Tibial nerve (tissue), 4 donors: ENCODE data around the gene NFATC2. TPM values are rescaled to one million over a fixed set of nuclear protein-coding genes. Genes with fewer than 3 reads are reported as not detected.

Experiments used
- DNase-seq, 2 donors: peaks; one replicate each; pipeline ENCODE4 v3.0.0-alpha.2; 2019; ENCODE audit warnings: low spot score in 2 of 2
- H3K27ac ChIP-seq, 4 donors: fragments of 200-600 bp; sonication (generic) in 3 of 4; one replicate each; pipeline ENCODE4 v1.5.1; 2017 to 2019; ENCODE audit warnings: mild to moderate bottlenecking in 1 of 4
- H3K27me3 ChIP-seq, 2 donors: fragments of 200-600 bp; sonication (generic) in 1 of 2; one replicate each; pipeline versions ENCODE4 v1.5.1 to v1.6.0; 2017 to 2019
- H3K36me3 ChIP-seq, 3 donors: fragments of 200-600 bp; sonication (generic); one replicate each; pipeline ENCODE4 v1.5.1; 2018 to 2019
- H3K4me1 ChIP-seq, 4 donors: fragments of 200-600 bp; sonication (generic) in 3 of 4; one replicate each; pipeline ENCODE4 v1.5.1; 2017 to 2019
- H3K4me3 ChIP-seq, 4 donors: fragments of 200-600 bp; sonication (generic) in 3 of 4; one replicate each; pipeline ENCODE4 v1.5.1; 2017 to 2019; ENCODE audit warnings: mild to moderate bottlenecking in 1 of 4, moderate library complexity in 1 of 4
- H3K9me3 ChIP-seq, 4 donors: fragments of 200-600 bp; sonication (generic) in 3 of 4; one replicate each; pipeline ENCODE4 v1.5.1; 2017 to 2019
- EP300 ChIP-seq, 2 donors: sonication (generic); formaldehyde crosslinking; IDR thresholded peaks; one replicate each; pipeline ENCODE4 v1.6.1; 2017; ENCODE audit warnings: antibody characterized with exemption in 2 of 2, mild to moderate bottlenecking in 1 of 2
- POLR2A ChIP-seq, 2 donors: fragments of 450-650 bp; IDR thresholded peaks; one replicate each; pipeline ENCODE4 v1.6.1; 2017; ENCODE audit warnings: antibody characterized with exemption in 2 of 2, mild to moderate bottlenecking in 2 of 2, moderate library complexity in 2 of 2
- WGBS, 2 donors: methylation state at CpG; one replicate each; pipeline ENCODE4 v1.1.5; 2018; 5-methylcytosine and 5-hydroxymethylcytosine counted together
- total RNA-seq, 4 donors: library from RNA; depleted of rRNA; stranded (reverse); fragments of >200 nt; gene quantifications; one replicate each; pipeline ENCODE4 v1.1.0, GENCODE V29; 2016
- TF ChIP-seq, protein P1 (sequence below), 5 experiments: fragments of 200-600 bp in 3 of 5; fragments of 450-650 bp in 2 of 5; sonication (generic) in 3 of 5; IDR thresholded peaks; one replicate each; pipeline ENCODE4 v1.5.1; 2016 to 2019; ENCODE audit warnings: antibody characterized with exemption in 5 of 5, mild to moderate bottlenecking in 3 of 5, moderate library complexity in 2 of 5

Gene NFATC2
- total RNA-seq, 4 donors from 2014 or later: 6.0 to 11.5 (median 7.7) TPM

DNA sequence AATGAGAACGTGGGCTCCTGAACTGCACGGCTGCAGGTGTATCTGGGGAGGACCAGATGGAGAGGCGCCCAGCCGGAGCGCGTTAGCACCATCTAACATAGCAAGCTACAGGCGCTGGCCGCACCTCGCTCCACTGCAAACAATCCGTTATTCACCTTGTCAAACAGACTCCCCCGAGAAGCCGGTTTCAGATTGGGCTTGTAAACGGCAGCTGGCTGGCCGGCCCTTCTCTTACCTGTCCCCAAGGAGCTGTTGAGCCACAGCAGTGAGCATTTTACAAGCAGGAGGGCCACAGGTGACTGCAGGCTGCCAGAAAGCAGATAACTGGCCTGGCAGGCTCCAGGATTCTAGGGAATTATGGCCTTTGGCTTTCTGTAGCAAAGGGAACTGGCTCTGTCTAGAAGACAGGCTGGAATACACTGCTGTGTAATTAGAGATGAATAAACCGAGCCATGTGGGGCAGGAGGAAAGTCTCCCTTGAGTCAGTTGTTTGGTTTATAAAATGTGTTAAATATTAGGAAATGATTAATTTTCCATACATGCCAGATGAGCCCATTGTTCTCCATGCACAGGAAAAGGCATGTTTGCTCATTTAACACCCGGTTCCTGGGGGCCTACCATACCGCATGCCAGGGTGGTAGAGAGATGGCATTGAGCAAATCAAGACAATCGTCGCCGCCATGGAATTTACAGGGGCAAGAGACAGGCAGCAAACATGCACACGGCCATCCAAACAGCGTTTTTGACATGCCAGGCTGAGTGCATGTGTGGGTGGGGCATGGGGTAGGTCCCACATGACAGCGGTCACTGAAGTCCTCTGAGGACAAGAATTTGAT, 159.3 kb downstream of the NFATC2 start:
- DNase-seq: no peak
- no peak overlapping the region for H3K27ac ChIP-seq
- H3K36me3 ChIP-seq: no peaks in the 10 kb centered on the region
- WGBS, 2 donors: 66 to 70% methylated on average over 22 to 23 of the region's 23 CpGs
- H3K9me3 ChIP-seq: no peaks in the 10 kb centered on the region
- H3K27me3 ChIP-seq: no peaks in the 10 kb centered on the region
- peaks cover 0 to 5% (median 0%) of the 10 kb centered on the region in 4 donors for H3K4me1 ChIP-seq
- H3K4me3 ChIP-seq: no peak overlapping the region
- TF ChIP-seq, protein P1, sequence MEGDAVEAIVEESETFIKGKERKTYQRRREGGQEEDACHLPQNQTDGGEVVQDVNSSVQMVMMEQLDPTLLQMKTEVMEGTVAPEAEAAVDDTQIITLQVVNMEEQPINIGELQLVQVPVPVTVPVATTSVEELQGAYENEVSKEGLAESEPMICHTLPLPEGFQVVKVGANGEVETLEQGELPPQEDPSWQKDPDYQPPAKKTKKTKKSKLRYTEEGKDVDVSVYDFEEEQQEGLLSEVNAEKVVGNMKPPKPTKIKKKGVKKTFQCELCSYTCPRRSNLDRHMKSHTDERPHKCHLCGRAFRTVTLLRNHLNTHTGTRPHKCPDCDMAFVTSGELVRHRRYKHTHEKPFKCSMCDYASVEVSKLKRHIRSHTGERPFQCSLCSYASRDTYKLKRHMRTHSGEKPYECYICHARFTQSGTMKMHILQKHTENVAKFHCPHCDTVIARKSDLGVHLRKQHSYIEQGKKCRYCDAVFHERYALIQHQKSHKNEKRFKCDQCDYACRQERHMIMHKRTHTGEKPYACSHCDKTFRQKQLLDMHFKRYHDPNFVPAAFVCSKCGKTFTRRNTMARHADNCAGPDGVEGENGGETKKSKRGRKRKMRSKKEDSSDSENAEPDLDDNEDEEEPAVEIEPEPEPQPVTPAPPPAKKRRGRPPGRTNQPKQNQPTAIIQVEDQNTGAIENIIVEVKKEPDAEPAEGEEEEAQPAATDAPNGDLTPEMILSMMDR (IDR thresholded peaks at IDR 0.05): no peak
- TF ChIP-seq POLR2A (IDR thresholded peaks at IDR 0.05): no peak
- no peak for TF ChIP-seq EP300 (IDR thresholded peaks at IDR 0.05)

GRCh38 chr20:51382111-51382985, 160.2 kb downstream of the NFATC2 start:
- no peak for DNase-seq
- no peak overlapping the region for H3K27ac ChIP-seq
- H3K4me1 ChIP-seq: peaks cover 0 to 5% (median 0%) of the 10 kb centered on the region in 4 donors
- H3K9me3 ChIP-seq: no peaks in the 10 kb centered on the region
- no peak for TF ChIP-seq EP300 (IDR thresholded peaks at IDR 0.05)
- no peak for TF ChIP-seq POLR2A (IDR thresholded peaks at IDR 0.05)
- TF ChIP-seq, protein P1 (IDR thresholded peaks at IDR 0.05): no peak
- 84 to 93% methylated on average over 17 of the region's 17 CpGs for WGBS, 2 donors
- H3K36me3 ChIP-seq: no peaks in the 10 kb centered on the region
- H3K27me3 ChIP-seq: no peaks in the 10 kb centered on the region
- no peak overlapping the region for H3K4me3 ChIP-seq

DNA sequence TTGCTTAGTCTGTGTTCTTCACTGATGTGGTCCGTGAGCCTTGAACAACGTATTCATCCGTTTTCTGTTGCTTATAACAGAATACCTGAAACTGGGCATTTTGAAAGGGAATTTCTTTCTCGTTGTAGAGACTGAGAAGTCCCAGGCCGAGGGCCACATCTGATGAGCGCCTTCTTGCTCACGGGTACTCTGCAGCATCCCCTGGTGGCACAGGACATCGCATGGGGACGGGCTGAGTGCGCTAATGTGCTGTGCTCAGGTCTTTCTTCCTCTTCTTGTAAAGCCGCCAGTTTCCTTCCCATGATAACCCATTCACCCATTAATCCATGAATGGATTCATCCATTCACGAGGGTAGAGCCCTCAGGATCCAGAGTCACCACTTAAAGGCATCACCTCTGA, 161.0 kb downstream of the NFATC2 start:
- no peak overlapping the region for H3K27ac ChIP-seq
- no peaks in the 10 kb centered on the region for H3K36me3 ChIP-seq
- 93 to 94% methylated on average over 12 of the region's 12 CpGs for WGBS, 2 donors
- no peaks in the 10 kb centered on the region for H3K9me3 ChIP-seq
- no peak overlapping the region for H3K4me3 ChIP-seq
- H3K4me1 ChIP-seq: peaks cover 0 to 5% (median 0%) of the 10 kb centered on the region in 4 donors
- H3K27me3 ChIP-seq: no peaks in the 10 kb centered on the region
- no peak for DNase-seq
- TF ChIP-seq EP300 (IDR thresholded peaks at IDR 0.05): no peak
- TF ChIP-seq, protein P1 (IDR thresholded peaks at IDR 0.05): no peak

DNA sequence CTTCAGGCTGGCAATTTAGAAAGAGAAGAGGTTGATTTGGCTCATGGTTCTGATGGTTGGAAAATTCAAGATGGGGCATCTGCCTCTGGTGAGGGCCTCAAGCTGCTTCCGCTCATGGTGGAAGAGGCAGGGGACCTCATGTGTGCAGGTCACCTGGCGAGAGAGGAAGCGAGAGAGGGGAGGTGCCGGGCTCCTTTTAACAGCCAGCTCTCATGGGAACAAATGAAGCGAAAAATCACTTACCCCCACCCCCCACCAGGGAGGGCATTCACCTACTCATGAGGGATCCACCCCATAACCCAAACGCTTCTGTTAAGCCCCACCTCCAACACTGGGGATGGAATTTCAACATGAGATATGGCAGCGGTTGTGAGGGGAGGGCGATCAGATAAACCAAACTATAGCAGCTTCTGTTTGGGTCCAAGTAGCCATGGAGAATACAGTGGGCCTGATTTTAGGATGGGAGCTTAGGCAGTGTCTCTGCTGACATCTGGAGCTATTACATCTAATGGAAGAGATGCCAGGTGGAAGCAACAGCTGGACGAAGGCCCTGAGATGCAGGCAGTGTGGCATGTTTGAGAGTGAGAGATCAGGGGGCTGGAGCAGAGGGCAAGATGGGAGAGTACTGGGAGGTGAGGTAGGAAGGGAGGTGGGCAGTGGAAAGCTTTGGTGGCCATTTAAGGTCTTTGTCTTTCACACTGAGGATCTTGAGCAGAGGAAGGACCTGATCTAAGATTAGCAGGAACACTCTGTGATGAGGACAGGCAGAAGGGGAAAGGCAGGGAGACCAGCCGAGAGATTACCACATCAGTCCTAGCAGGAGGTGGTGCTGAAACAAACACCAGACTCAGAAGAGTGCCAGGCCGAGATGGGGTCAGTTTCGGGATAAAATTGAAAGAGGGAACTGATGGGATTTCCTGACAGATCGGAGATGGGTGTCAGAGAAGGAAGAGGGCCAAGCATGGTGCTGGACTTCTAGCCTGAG, 161.8 kb downstream of the NFATC2 start:
- H3K27me3 ChIP-seq: no peaks in the 10 kb centered on the region
- no peak overlapping the region for H3K4me3 ChIP-seq
- H3K4me1 ChIP-seq: no peaks in the 10 kb centered on the region
- WGBS, 2 donors: 87 to 90% methylated on average over 13 of the region's 13 CpGs
- no peaks in the 10 kb centered on the region for H3K36me3 ChIP-seq
- H3K9me3 ChIP-seq: no peaks in the 10 kb centered on the region
- no peak overlapping the region for H3K27ac ChIP-seq
- no peak for DNase-seq
- TF ChIP-seq EP300 (IDR thresholded peaks at IDR 0.05) (no peak), POLR2A (IDR thresholded peaks at IDR 0.05) (no peak)
- TF ChIP-seq, protein P1 (IDR thresholded peaks at IDR 0.05): no peak
